Neuronal stem cell (in vitro differentiated cells): Measurements from ENCODE around the gene HTRA3.

ENCODE experiments used
- DNase-seq: peaks from one replicate; pipeline ENCODE4 v3.0.0-alpha.2; 2013; ENCODE audit warnings: low spot score
- H2AFZ ChIP-seq: one replicate; pipeline ENCODE4 v1.6.1; 2013; ENCODE audit warnings: mild to moderate bottlenecking, low read length, inconsistent platforms
- H2AK5ac ChIP-seq: 2 replicates; pipeline ENCODE4 v1.6.1; 2013; ENCODE audit warnings: low read depth, mild to moderate bottlenecking, inconsistent platforms, low read length, moderate library complexity, mixed read lengths
- H2BK120ac ChIP-seq: 2 replicates; pipeline ENCODE4 v1.6.1; 2013; ENCODE audit warnings: low read depth, mild to moderate bottlenecking, inconsistent platforms, low read length, moderate library complexity, mixed read lengths
- H2BK12ac ChIP-seq: one replicate; pipeline ENCODE4 v1.6.1; 2013; ENCODE audit warnings: low read length, inconsistent platforms
- H2BK15ac ChIP-seq: 2 replicates; pipeline ENCODE4 v1.6.1; 2013; ENCODE audit warnings: mild to moderate bottlenecking, low read length, inconsistent platforms, mixed read lengths
- H2BK5ac ChIP-seq: one replicate; pipeline ENCODE4 v1.6.1; 2013; ENCODE audit warnings: inconsistent platforms, mild to moderate bottlenecking, low read length, moderate library complexity
- H3K14ac ChIP-seq: one replicate; pipeline ENCODE4 v1.6.1; 2013; ENCODE audit warnings: low read length, inconsistent platforms
- H3K18ac ChIP-seq: 2 replicates; pipeline ENCODE4 v1.6.1; 2013; ENCODE audit warnings: low read length, inconsistent platforms
- H3K23ac ChIP-seq: 2 replicates; pipeline ENCODE4 v1.6.1; 2013; ENCODE audit warnings: low read depth, mild to moderate bottlenecking, mixed read lengths, low read length, inconsistent platforms; ENCODE audit not compliant: poor library complexity
- H3K27ac ChIP-seq: replicated peaks from 3 replicates; pipeline ENCODE4 v1.5.1; 2013; ENCODE audit warnings: low read length, inconsistent platforms
- H3K27me3 ChIP-seq, 3 experiments: 2 replicates each; pipeline ENCODE4 v1.6.1; 2013; ENCODE audit warnings: low read length in 3 of 3, mild to moderate bottlenecking in 2 of 3, inconsistent platforms in 1 of 3, low read depth in 1 of 3, mixed read lengths in 1 of 3, moderate library complexity in 1 of 3; ENCODE audit not compliant: control insufficient read depth in 3 of 3, insufficient read depth in 3 of 3
- H3K36me3 ChIP-seq, 2 donors: replicated peaks in 1 of 2; 2 replicates each; pipeline ENCODE4 v1.6.1; 2013; ENCODE audit warnings: low read length in 2 of 2; ENCODE audit not compliant: control insufficient read depth in 2 of 2, insufficient read depth in 2 of 2
- H3K4ac ChIP-seq: 2 replicates; pipeline ENCODE4 v1.6.1; 2013; ENCODE audit warnings: inconsistent platforms, mild to moderate bottlenecking, low read length, moderate library complexity
- H3K4me1 ChIP-seq, 2 donors: 1 replicate in 1 of 2; 2 replicates in 1 of 2; pipeline ENCODE4 v1.6.1; 2013; ENCODE audit warnings: low read length in 2 of 2, low read depth in 1 of 2; ENCODE audit not compliant: control insufficient read depth in 2 of 2, insufficient read depth in 1 of 2
- H3K4me2 ChIP-seq: one replicate; pipeline ENCODE4 v1.6.1; 2013; ENCODE audit warnings: mild to moderate bottlenecking, low read length, inconsistent platforms; ENCODE audit not compliant: insufficient read depth, poor library complexity, severe bottlenecking
- H3K4me3 ChIP-seq, 2 donors: 2 replicates each; pipeline ENCODE4 v1.5.1; 2013; ENCODE audit warnings: low read length in 2 of 2, mild to moderate bottlenecking in 2 of 2, inconsistent platforms in 1 of 2, moderate library complexity in 1 of 2
- H3K79me1 ChIP-seq: one replicate; pipeline ENCODE4 v1.6.1; 2013; ENCODE audit warnings: low read depth, mild to moderate bottlenecking, inconsistent platforms, low read length, moderate library complexity
- H3K9ac ChIP-seq: one replicate; pipeline ENCODE4 v1.6.1; 2013; ENCODE audit warnings: mild to moderate bottlenecking, low read depth, low read length, inconsistent platforms; ENCODE audit not compliant: poor library complexity
- H3K9me3 ChIP-seq, 2 donors: replicated peaks in 1 of 2; 2 replicates each; pipeline versions ENCODE3 to v1.6.1; 2013; ENCODE audit warnings: low read length in 2 of 2, mild to moderate bottlenecking in 2 of 2, inconsistent platforms in 1 of 2, low read depth in 1 of 2, mixed read lengths in 1 of 2, moderate library complexity in 1 of 2; ENCODE audit not compliant: control insufficient read depth in 2 of 2, insufficient read depth in 1 of 2
- H4K8ac ChIP-seq: one replicate; pipeline ENCODE4 v1.6.1; 2013; ENCODE audit warnings: low read depth, mild to moderate bottlenecking, inconsistent platforms, low read length, moderate library complexity
- H4K91ac ChIP-seq: one replicate; pipeline ENCODE4 v1.6.1; 2013; ENCODE audit warnings: low read length, low read depth, mild to moderate bottlenecking, inconsistent platforms; ENCODE audit not compliant: poor library complexity
- WGBS, 2 donors: extraction: QIAGEN DNeasy Blood & Tissue Kit; methylation state at CpG; one replicate each; pipeline ENCODE4 v1.1.7; 2013; ENCODE audit warnings: missing lambda C conversion rate in 2 of 2, mixed read lengths in 1 of 2; ENCODE audit not compliant: insufficient read length in 2 of 2, insufficient replicate concordance in 1 of 2; ENCODE audit errors: extremely low coverage in 2 of 2; 5-methylcytosine and 5-hydroxymethylcytosine counted together

The HTRA3 gene

GRCh38 chr4:8262637-8263322 is 6.8 kb upstream of the HTRA3 start:
- H2BK12ac ChIP-seq, result no peak overlapping the region
- no peak overlapping the region for H4K91ac ChIP-seq
- H2AFZ ChIP-seq, result peak overlapping the region; percentile 41
- H2AK5ac ChIP-seq, result peak overlapping the region; percentile 45
- no CpG with 5 or more reads among the region's 23 CpGs for WGBS, 2 donors
- H3K14ac ChIP-seq, result peak overlapping the region; percentile 67
- H3K27ac ChIP-seq, result no peak overlapping the region
- no peaks in the 10 kb centered on the region for H3K9me3 ChIP-seq
- H3K4ac ChIP-seq, result no peak overlapping the region
- no peaks in the 10 kb centered on the region for H3K36me3 ChIP-seq
- H3K79me1 ChIP-seq, result no peaks in the 10 kb centered on the region
- H3K4me3 ChIP-seq, result no peak overlapping the region
- DNase-seq, result no peak
- H2BK120ac ChIP-seq, result no peak overlapping the region
- H3K9ac ChIP-seq, result peak overlapping the region; percentile 45
- peaks cover 6 to 7% of the 10 kb centered on the region in 2 donors for H3K4me1 ChIP-seq
- H2BK15ac ChIP-seq, result no peak overlapping the region
- no peak overlapping the region for H3K4me2 ChIP-seq
- H4K8ac ChIP-seq, result no peak overlapping the region
- peak overlapping the region; percentile 67 for H3K18ac ChIP-seq
- H2BK5ac ChIP-seq, result no peak overlapping the region
- H3K23ac ChIP-seq, result no peak overlapping the region
- H3K27me3 ChIP-seq, result peaks cover 0 to 42% (median 0%) of the 10 kb centered on the region in 3 experiments

- Histone ChIP-seq H2BK15ac (no peak overlapping the region), H3K9me3 (no peaks in the 10 kb centered on the region), H3K14ac (no peak overlapping the region), H3K4ac (no peak overlapping the region), H2AK5ac (no peak overlapping the region), H3K9ac (no peak overlapping the region), H3K27ac (no peak overlapping the region), H3K36me3 (no peaks in the 10 kb centered on the region), H4K8ac (no peak overlapping the region), H3K4me1 (peaks cover 6 to 7% of the 10 kb centered on the region in 2 donors), H2AFZ (no peak overlapping the region), H3K23ac (peak overlapping the region; percentile 10), H2BK5ac (no peak overlapping the region), H3K27me3 (peaks cover 0 to 46% (median 0%) of the 10 kb centered on the region in 3 experiments), H2BK12ac (no peak overlapping the region), H3K4me2 (no peak overlapping the region), H2BK120ac (no peak overlapping the region), H3K4me3 (no peak overlapping the region), H3K79me1 (no peaks in the 10 kb centered on the region), H4K91ac (no peak overlapping the region), H3K18ac (peak overlapping the region; percentile 70)
- no CpG with 5 or more reads among the region's 10 CpGs for WGBS, 2 donors
- DNase-seq, result no peak
Observed at GRCh38 chr4:8263397-8263796, 6.2 kb upstream of the HTRA3 start.

GRCh38 chr4:8264106-8264505 is 5.4 kb upstream of the HTRA3 start:
- Histone ChIP-seq H4K91ac (no peak overlapping the region), H2BK5ac (no peak overlapping the region), H3K23ac (peak overlapping the region; percentile 2), H3K9ac (no peak overlapping the region), H2AFZ (no peak overlapping the region), H3K4me3 (no peak overlapping the region), H3K9me3 (no peaks in the 10 kb centered on the region), H2BK120ac (no peak overlapping the region), H4K8ac (no peak overlapping the region), H3K4ac (no peak overlapping the region), H3K27ac (no peak overlapping the region), H3K18ac (no peak overlapping the region), H3K4me1 (peaks cover 6 to 7% of the 10 kb centered on the region in 2 donors), H3K36me3 (no peaks in the 10 kb centered on the region), H2BK12ac (no peak overlapping the region), H3K27me3 (peaks cover 0 to 47% (median 3%) of the 10 kb centered on the region in 3 experiments), H3K14ac (no peak overlapping the region), H2AK5ac (peak overlapping the region; percentile 6), H2BK15ac (no peak overlapping the region), H3K4me2 (no peak overlapping the region), H3K79me1 (no peaks in the 10 kb centered on the region)
- no CpG with 5 or more reads among the region's 14 CpGs for WGBS, 2 donors
- DNase-seq, result no peak

GRCh38 chr4:8265171-8265929 is 4.2 kb upstream of the HTRA3 start:
- Histone ChIP-seq H3K14ac (no peak overlapping the region), H3K18ac (no peak overlapping the region), H3K36me3 (no peaks in the 10 kb centered on the region)

More at GRCh38 chr4:8265171-8265929, 4.2 kb upstream of the HTRA3 start:
- Histone ChIP-seq H2BK15ac (peak overlapping the region; percentile 39), H2AK5ac (peak overlapping the region; percentile 54), H3K4ac (no peak overlapping the region), H3K4me2 (no peak overlapping the region), H3K27ac (no peak overlapping the region), H3K27me3 (peaks cover 0 to 56% (median 11%) of the 10 kb centered on the region in 3 experiments), H4K8ac (no peak overlapping the region), H3K79me1 (no peaks in the 10 kb centered on the region), H2BK12ac (no peak overlapping the region), H3K9me3 (no peaks in the 10 kb centered on the region), H3K9ac (no peak overlapping the region), H3K23ac (no peak overlapping the region), H2BK5ac (no peak overlapping the region), H3K4me1 (peaks cover 7 to 8% of the 10 kb centered on the region in 2 donors), H3K4me3 (no peak overlapping the region), H2BK120ac (no peak overlapping the region), H4K91ac (no peak overlapping the region), H2AFZ (no peak overlapping the region)
- WGBS, 2 donors, result no CpG with 5 or more reads among the region's 20 CpGs
- no peak for DNase-seq
